GM10248 (cell line): ENCODE data around the gene FBXW5.

ENCODE experiments used
- CTCF ChIA-PET: fragments of 300-600 bp; sonication (Branson Sonifier 250); formaldehyde crosslinking; extraction: SDS; loops from one replicate; lab custom pipeline; 2021; ENCODE audit warnings: antibody characterized with exemption; lab: Yijun Ruan, JAX
- POLR2A ChIA-PET: fragments of 350-650 bp; sonication (Branson Sonifier 250); formaldehyde crosslinking; extraction: SDS; loops from one replicate; lab custom pipeline; 2020; ENCODE audit warnings: antibody characterized with exemption; lab: Yijun Ruan, JAX
- DNase-seq: peaks from one replicate; pipeline ENCODE4 v3.0.0; 2012; ENCODE audit errors: extremely low spot score
- CTCF ChIP-seq: IDR thresholded peaks from 2 replicates; pipeline ENCODE4 v1.5.1; 2012; ENCODE audit warnings: mild to moderate bottlenecking, low read depth; ENCODE audit errors: extremely low read depth, missing control alignments, control extremely low read depth

Gene FBXW5

GRCh38 chr9:136981588-136982231 lies 37.2 kb upstream of the FBXW5 start:
- no peak for TF ChIP-seq CTCF
- CTCF ChIA-PET = interaction anchor here (0.9 to 1.2 kb wide), 3 partner anchors 10 to 53 kb away, joined by 3 to 7 read pairs (median 3); partner anchors contain the start of gene PAXX
- POLR2A ChIA-PET = no interaction called here
- DNase-seq = no peak

- CTCF ChIA-PET = no interaction called here
- no peak for DNase-seq
- POLR2A ChIA-PET = no interaction called here
- TF ChIP-seq CTCF = no peak
Observed at GRCh38 chr9:136980669-136981478, 36.3 kb upstream of the FBXW5 start.

DNA sequence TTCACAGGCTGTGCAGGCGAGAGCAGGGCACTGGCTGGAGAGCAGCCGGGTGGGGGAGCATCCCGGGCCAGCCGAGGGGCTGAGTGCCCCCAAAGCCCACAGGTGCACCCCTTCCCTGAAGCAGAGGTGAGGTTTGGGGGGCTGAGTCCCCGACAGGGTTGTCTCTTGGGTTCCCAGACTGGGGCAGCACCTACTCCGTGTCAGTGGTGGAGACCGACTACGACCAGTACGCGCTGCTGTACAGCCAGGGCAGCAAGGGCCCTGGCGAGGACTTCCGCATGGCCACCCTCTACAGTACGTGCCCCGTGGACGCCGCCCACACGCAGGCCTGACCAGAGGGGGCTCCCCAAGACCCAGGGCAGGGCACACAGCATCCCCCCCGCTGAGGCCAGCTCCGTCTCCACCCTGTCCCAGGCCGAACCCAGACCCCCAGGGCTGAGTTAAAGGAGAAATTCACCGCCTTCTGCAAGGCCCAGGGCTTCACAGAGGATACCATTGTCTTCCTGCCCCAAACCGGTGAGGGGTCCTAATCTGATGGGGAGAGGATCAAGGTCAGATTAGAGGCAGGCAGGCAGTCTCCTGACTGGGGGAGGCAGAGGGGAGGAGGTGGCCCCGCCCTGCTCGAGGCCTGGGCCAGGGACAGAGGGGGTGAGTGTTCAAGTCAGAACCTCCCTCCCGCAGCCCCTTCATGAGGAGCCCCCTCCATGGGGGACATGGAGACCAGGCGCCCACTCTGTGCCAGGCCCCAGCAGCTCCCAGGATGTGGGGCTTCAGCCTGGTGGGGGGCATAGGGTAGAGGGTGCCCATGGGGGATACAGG lies 35.4 kb upstream of the FBXW5 start:
- CTCF ChIA-PET = no interaction called here
- no peak for DNase-seq
- TF ChIP-seq CTCF = no peak
- POLR2A ChIA-PET = no interaction called here

- ChIA-PET CTCF (interaction anchor here (1.3 to 1.5 kb wide), 2 partner anchors 31 to 56 kb away, joined by 4 to 5 read pairs; no protein-coding TSS in a partner anchor), POLR2A (interaction anchor here (0.7 kb wide), 1 partner anchor 14 kb away, joined by 3 read pairs; no protein-coding TSS in a partner anchor)
- TF ChIP-seq CTCF = no peak
- no peak for DNase-seq
Observed at GRCh38 chr9:136978865-136979544, 34.5 kb upstream of the FBXW5 start.

DNA sequence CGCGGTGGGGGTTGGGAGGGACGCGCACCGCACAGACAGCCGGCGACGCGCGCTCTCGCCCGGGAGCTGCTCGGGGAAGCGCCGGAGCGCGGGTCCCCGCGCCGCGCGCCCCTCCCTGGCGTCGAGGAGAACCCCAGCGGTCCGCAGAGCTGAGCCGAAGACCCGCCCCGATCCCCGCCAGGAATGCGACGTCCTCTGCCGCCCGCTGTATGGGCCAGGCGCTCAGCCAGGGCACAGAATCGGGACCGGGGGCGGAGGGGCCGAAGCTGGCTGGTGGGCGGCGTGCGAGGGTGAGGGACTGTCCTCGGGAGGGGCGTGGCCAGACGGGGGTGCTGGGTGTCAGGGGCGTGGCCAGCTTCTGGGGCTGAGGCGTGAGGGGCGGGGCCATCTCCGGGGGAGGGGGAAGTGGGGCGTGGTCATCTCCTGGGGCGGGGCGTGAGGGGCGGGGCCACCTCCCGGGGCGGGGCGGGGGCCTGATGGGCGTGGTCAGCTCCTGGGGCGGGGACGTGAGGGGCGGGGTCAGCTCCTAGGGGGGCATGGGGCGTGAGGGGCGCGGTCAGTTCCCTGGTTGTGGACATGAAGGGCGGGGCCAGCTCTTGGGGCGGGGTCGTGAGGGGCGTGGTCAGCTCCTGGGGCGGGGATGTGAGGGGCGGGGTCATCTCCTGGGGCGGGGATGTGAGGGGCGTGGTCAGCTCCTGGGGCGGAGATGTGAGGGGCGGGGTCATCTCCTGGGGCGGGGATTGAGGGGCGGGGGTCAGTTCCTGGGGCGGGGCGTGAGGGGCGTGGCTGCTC lies 33.7 kb upstream of the FBXW5 start:
- DNase-seq = peak; percentile 81
- ChIA-PET CTCF (interaction anchor here (1.3 to 1.5 kb wide), 2 partner anchors 30 to 57 kb away, joined by 4 to 5 read pairs; no protein-coding TSS in a partner anchor), POLR2A (interaction anchor here (0.6 to 0.7 kb wide), 2 partner anchors 14 to 77 kb away, joined by 3 read pairs; no protein-coding TSS in a partner anchor)
- no peak for TF ChIP-seq CTCF
